Natural killer cell (primary cell): Measurements from ENCODE around the gene SLC52A1. TPM values are rescaled to one million over a fixed set of nuclear protein-coding genes. Genes with fewer than 3 reads are reported as not detected.

Source experiments
- ATAC-seq, 3 donors: fragments of 150-1000 bp in 2 of 3; fragments of 200-7000 bp in 1 of 3; cut with Tn5 transposase; 1 replicate in 1 of 3; 2 replicates in 2 of 3; pipeline ENCODE4 v1.10.0; 2021; ENCODE audit warnings: mild to moderate bottlenecking in 2 of 3, moderate library complexity in 2 of 3
- DNase-seq, 2 donors: peaks; one replicate each; pipeline versions ENCODE4 v3.0.0 to v3.0.0-alpha.2; 2013 to 2021; ENCODE audit warnings: mixed read lengths in 1 of 2
- H3K27ac ChIP-seq: one replicate; pipeline ENCODE4 v1.5.1; 2013; ENCODE audit warnings: mild to moderate bottlenecking, low read length
- H3K27me3 ChIP-seq: one replicate; pipeline ENCODE4 v1.6.1; 2013; ENCODE audit warnings: low read length; ENCODE audit not compliant: control insufficient read depth, insufficient read depth
- H3K36me3 ChIP-seq: one replicate; pipeline ENCODE4 v1.6.1; 2013; ENCODE audit warnings: low read length; ENCODE audit not compliant: control insufficient read depth, insufficient read depth
- H3K4me1 ChIP-seq: one replicate; pipeline ENCODE4 v1.6.1; 2013; ENCODE audit warnings: low read length; ENCODE audit not compliant: control insufficient read depth, insufficient read depth
- H3K4me3 ChIP-seq: one replicate; pipeline ENCODE4 v1.5.1; 2013; ENCODE audit warnings: low read length
- H3K9me3 ChIP-seq: one replicate; pipeline ENCODE4 v1.6.1; 2013; ENCODE audit warnings: low read length; ENCODE audit not compliant: control insufficient read depth, insufficient read depth
- H3K27ac Mint-ChIP-seq, 2 donors: one replicate each; pipeline ENCODE4 v1.8.0; 2022; ENCODE audit warnings: mild to moderate bottlenecking in 2 of 2, mixed read lengths in 2 of 2, moderate library complexity in 1 of 2
- H3K27me3 Mint-ChIP-seq, 2 donors: one replicate each; pipeline ENCODE4 v1.8.0; 2022; ENCODE audit warnings: low read depth in 2 of 2, mixed read lengths in 2 of 2
- H3K36me3 Mint-ChIP-seq: one replicate; pipeline ENCODE4 v1.8.0; 2022; ENCODE audit warnings: mixed read lengths
- H3K4me1 Mint-ChIP-seq, 2 donors: one replicate each; pipeline ENCODE4 v1.8.0; 2022; ENCODE audit warnings: mixed read lengths in 2 of 2
- H3K4me3 Mint-ChIP-seq: one replicate; pipeline ENCODE4 v1.8.0; 2022; ENCODE audit warnings: mild to moderate bottlenecking, moderate library complexity, mixed read lengths
- H3K9me3 Mint-ChIP-seq, 2 donors: one replicate each; pipeline ENCODE4 v1.8.0; 2022; ENCODE audit warnings: mixed read lengths in 2 of 2
- CTCF ChIP-seq: fragments of 200-600 bp; IDR thresholded peaks from one replicate; pipeline ENCODE4 v1.8.0; 2022; ENCODE audit warnings: antibody characterized with exemption
- WGBS: methylation state at CpG from one replicate; pipeline ENCODE4 v1.1.7; 2013; ENCODE audit warnings: missing lambda C conversion rate; ENCODE audit not compliant: insufficient coverage; 5-methylcytosine and 5-hydroxymethylcytosine counted together
- intact Hi-C: fragments of 100-400 bp; cut with micrococcal nuclease; formaldehyde crosslinking; loops from one replicate; pipeline ENCODE4 v1.14.2; 2022
- total RNA-seq, 4 donors: library from RNA; stranded (reverse); fragments of 120-200 nt in 1 of 4; gene quantifications; one replicate each; pipeline versions ENCODE4 v1.2.3 to v1.2.4, GENCODE V29; 2013 to 2022

Gene SLC52A1
- total RNA-seq, 3 donors from 2014 or later (not counting 1 experiment from before 2014, with no cell fraction given), result not detected

- no peaks in the 10 kb centered on the region for H3K36me3 Mint-ChIP-seq
- ATAC-seq (no peak), DNase-seq (peak in 1 of 2 donors; percentile 26)
- peak overlapping the region in 1 of 2 donors; percentile 86 for H3K27ac Mint-ChIP-seq
- no peak for TF ChIP-seq CTCF
- Histone ChIP-seq H3K36me3 (peaks cover 2% of the 10 kb centered on the region), H3K4me3 (peak overlapping the region; percentile 67), H3K4me1 (peaks cover 21% of the 10 kb centered on the region), H3K9me3 (no peaks in the 10 kb centered on the region), H3K27me3 (no peaks in the 10 kb centered on the region), H3K27ac (no peak overlapping the region)
- 3% methylated on average over 55 of the region's 55 CpGs for WGBS
- no peaks in the 10 kb centered on the region for H3K9me3 Mint-ChIP-seq
- peak overlapping the region; percentile 89 for H3K4me3 Mint-ChIP-seq
- peaks cover 18 to 38% of the 10 kb centered on the region in 2 donors for H3K4me1 Mint-ChIP-seq
- intact Hi-C loops, result no loop called here
- H3K27me3 Mint-ChIP-seq, result peaks cover 0 to 4% of the 10 kb centered on the region in 2 donors
These were observed 37.0 kb downstream of the SLC52A1 start for GRCh38 chr17:4998027-4998731.

GRCh38 chr17:4997302-4998026 lies 37.8 kb downstream of the SLC52A1 start, which contains the start of the genes INCA1 and KIF1C:
Gene INCA1, minus strand, starts transcription at chr17:4997522. Its CDS starts 3,085 bp downstream, at chr17:4994437.
Gene KIF1C, plus strand, starts transcription at chr17:4997950. Its CDS starts 2,297 bp downstream, at chr17:5000247.
- peak within 1 kb of the TSS; percentile 56 to 86 for H3K27ac Mint-ChIP-seq
- ATAC-seq, result peak; percentile 96 to 98 (median 97)
- H3K36me3 ChIP-seq, result peaks cover 2% of the 10 kb centered on the region
- intact Hi-C loops, result no loop called here
- peaks cover 0 to 4% of the 10 kb centered on the region in 2 donors for H3K27me3 Mint-ChIP-seq
- H3K4me1 Mint-ChIP-seq, result peaks cover 18 to 38% of the 10 kb centered on the region in 2 donors
- no peaks in the 10 kb centered on the region for H3K9me3 ChIP-seq
- H3K4me3 Mint-ChIP-seq, result peak within 1 kb of the TSS; percentile 89
- no peaks in the 10 kb centered on the region for H3K36me3 Mint-ChIP-seq
- no peaks in the 10 kb centered on the region for H3K27me3 ChIP-seq
- no peak for TF ChIP-seq CTCF
- peak within 1 kb of the TSS; percentile 77 for H3K27ac ChIP-seq
- peak within 1 kb of the TSS; percentile 67 for H3K4me3 ChIP-seq
- DNase-seq, result peak; percentile 90 to 96
- under 1% methylated on average over 93 of the region's 93 CpGs for WGBS
- H3K4me1 ChIP-seq, result peaks cover 21% of the 10 kb centered on the region
- H3K9me3 Mint-ChIP-seq, result no peaks in the 10 kb centered on the region

- Mint-ChIP-seq H3K27ac (no peak overlapping the region), H3K27me3 (peaks cover 0 to 4% of the 10 kb centered on the region in 2 donors), H3K4me1 (peaks cover 17 to 22% of the 10 kb centered on the region in 2 donors), H3K4me3 (peak overlapping the region; percentile 65), H3K9me3 (no peaks in the 10 kb centered on the region), H3K36me3 (no peaks in the 10 kb centered on the region)
- Histone ChIP-seq H3K27me3 (no peaks in the 10 kb centered on the region), H3K27ac (no peak overlapping the region), H3K9me3 (no peaks in the 10 kb centered on the region), H3K36me3 (no peaks in the 10 kb centered on the region), H3K4me3 (no peak overlapping the region), H3K4me1 (peaks cover 18% of the 10 kb centered on the region)
- no peak for TF ChIP-seq CTCF
- DNase-seq (no peak), ATAC-seq (no peak)
- intact Hi-C loops, result no loop called here
- WGBS, result 89% methylated on average over 6 of the region's 6 CpGs
These were observed 41.1 kb downstream of the SLC52A1 start for GRCh38 chr17:4994081-4994595.
